Heart left ventricle (tissue), 16 donors: ENCODE measurements around the gene KCNV2. TPM values are rescaled to one million over a fixed set of nuclear protein-coding genes. Genes with fewer than 3 reads are reported as not detected.
A peak's percentile ranks its signal among the peaks of the same experiment; 100 is the strongest.

Source experiments
- ATAC-seq, 4 donors: fragments of 200-7000 bp; cut with Tn5 transposase; one replicate each; pipeline ENCODE4 v1.9.1; 2020 to 2022; ENCODE audit warnings: moderate library complexity in 4 of 4, mild to moderate bottlenecking in 3 of 4, moderate number of reproducible peaks in 1 of 4
- DNase-seq, 5 donors: peaks; one replicate each; pipeline ENCODE4 v3.0.0-alpha.2; 2020
- H3K27ac ChIP-seq, 12 donors: fragments of 200-600 bp; sonication (generic) in 4 of 12; one replicate each; pipeline versions ENCODE4 v1.5.0 to v1.8.0; 2016 to 2022; ENCODE audit warnings: mild to moderate bottlenecking in 2 of 12
- H3K27me3 ChIP-seq, 9 donors: fragments of 200-600 bp; sonication (generic) in 2 of 9; one replicate each; pipeline versions ENCODE4 v1.5.1 to v1.8.0; 2016 to 2022; ENCODE audit warnings: mild to moderate bottlenecking in 3 of 9
- H3K36me3 ChIP-seq, 9 donors: fragments of 200-600 bp; sonication (generic) in 2 of 9; one replicate each; pipeline versions ENCODE4 v1.5.0 to v1.8.0; 2018 to 2022; ENCODE audit warnings: mild to moderate bottlenecking in 2 of 9
- H3K4me1 ChIP-seq, 12 donors: fragments of 200-600 bp; sonication (generic) in 4 of 12; one replicate each; pipeline versions ENCODE4 v1.5.0 to v1.8.0; 2016 to 2022; ENCODE audit warnings: mild to moderate bottlenecking in 3 of 12
- H3K4me3 ChIP-seq, 12 donors: fragments of 200-600 bp; sonication (generic) in 4 of 12; one replicate each; pipeline versions ENCODE4 v1.5.0 to v1.8.0; 2017 to 2022; ENCODE audit warnings: mild to moderate bottlenecking in 9 of 12, moderate library complexity in 4 of 12
- H3K9me3 ChIP-seq, 12 donors: fragments of 200-600 bp; sonication (generic) in 4 of 12; one replicate each; pipeline versions ENCODE4 v1.5.0 to v1.8.0; 2016 to 2022; ENCODE audit warnings: mild to moderate bottlenecking in 1 of 12
- POLR2A ChIP-seq, 2 donors: fragments of 450-650 bp; IDR thresholded peaks; one replicate each; pipeline ENCODE4 v1.6.1; 2017; ENCODE audit warnings: antibody characterized with exemption in 2 of 2, mild to moderate bottlenecking in 2 of 2, moderate library complexity in 2 of 2
- WGBS, 4 donors: extraction: QIAGEN DNeasy Blood & Tissue Kit in 2 of 4; methylation state at CpG; one replicate each; pipeline versions ENCODE4 v1.1.5 to v1.1.7; 2013 to 2018; 5-methylcytosine and 5-hydroxymethylcytosine counted together
- intact Hi-C, 10 donors: fragments of 100-400 bp; cut with DNase I; formaldehyde crosslinking; loops; one replicate each; pipeline versions ENCODE4 v1.11.1 to v1.14.2; 2022
- polyA plus RNA-seq, 2 donors: library from polyadenylated mRNA; stranded (reverse); fragments of 200-250 nt; gene quantifications; one replicate each; pipeline ENCODE4 v1.2.3, GENCODE V29; 2013
- total RNA-seq, 9 donors: library from RNA; depleted of rRNA in 2 of 9; stranded (reverse); fragments of >200 nt in 2 of 9; fragmentation: NEBNext Ultra II Directional in 3 of 9; extraction: Animal tissue kit (Norgen Biotek cat#: 25700) in 3 of 9; gene quantifications; one replicate each; pipeline versions ENCODE4 v1.1.0 to v1.2.4, GENCODE V29; 2016 to 2023
- TF ChIP-seq, protein P1 (sequence below), 12 donors: fragments of 200-600 bp; sonication (generic) in 4 of 12; IDR thresholded peaks; one replicate each; pipeline versions ENCODE4 v1.5.0 to v1.8.0; 2018 to 2022; ENCODE audit warnings: antibody characterized with exemption in 12 of 12, mild to moderate bottlenecking in 5 of 12
- donor health status: ischemic (EF 13 %, LVEDD 7.1; RV severe dilation, severe dysfunction).
- donor health status: healthy with polysubstance abuse.
- donor health status: DM: no; HTN: yes; CAD: no.
- donor health status: DM: no; HTN: no; CAD: no.
- donor health status: ischemic (EF 25% LVEDD 6.9; RV normal size, moderate dysfunction).
- donor health status: ischemic (EF 25% LVEDD 5.7; RV mildly dilated, moderate dysfunction).
- donor health status: healthy.
- donor health status: DM: yes; HTN: yes; CAD: no.
- donor health status: ischemic (EF 35%, LVEDD 5.7; RV mildly dilated, moderate dysfunction).
- donor health status: nonischemic (EF 11% LVEDD 7.7; RV severe dilation, severe dysfunction).
- donor health status: DM: yes; HTN: yes; CAD: no.
- donor health status: PGD.
- donor health status: ischemic (EF 29% LVEDD 5.4; RV normal size, mild dysfunction).
- donor health status: nonischemic (EF 23%, LVEDD 6.1; RV moderate dilation, normal function).

The KCNV2 gene
- total and polyA plus RNA-seq, 11 donors: not detected

DNA sequence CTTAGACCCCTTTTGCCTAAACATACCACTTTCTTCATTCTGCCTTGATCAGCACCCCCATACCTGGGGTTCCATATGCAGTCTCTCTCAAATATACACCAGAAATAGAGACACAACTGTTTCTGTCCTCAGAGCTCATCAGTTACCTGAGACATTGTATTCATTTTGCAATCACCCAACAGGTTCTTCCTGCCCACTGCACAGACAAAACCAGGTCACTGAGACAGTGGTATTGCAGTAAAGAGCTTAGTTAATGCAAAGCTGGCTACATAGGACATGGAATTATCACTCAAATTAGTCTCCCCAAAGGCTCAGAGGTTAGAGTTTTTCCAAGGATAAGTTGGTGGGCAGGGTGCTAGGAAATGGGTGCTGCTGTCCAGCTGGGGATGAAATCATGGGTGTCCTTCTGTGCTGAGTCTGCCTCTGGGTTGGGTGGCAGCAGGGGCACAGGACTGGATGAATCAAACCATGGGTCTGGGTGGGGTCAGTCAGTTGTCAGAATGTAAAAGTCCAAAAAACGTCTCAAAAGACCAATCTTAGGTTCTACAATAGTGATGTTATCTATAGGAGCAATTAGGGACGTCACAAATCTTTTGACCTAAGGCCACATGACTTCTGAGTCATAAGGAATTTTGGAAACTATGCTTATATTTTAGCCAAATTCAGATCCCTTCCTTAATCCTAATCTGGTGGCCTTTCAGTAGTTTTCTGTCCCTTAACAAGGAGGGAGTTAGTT, 41.0 kb downstream of the KCNV2 start:
- Histone ChIP-seq H3K27ac (peak overlapping the region in 1 of 12 donors; percentile 2), H3K4me3 (no peak overlapping the region), H3K9me3 (peaks cover 0 to 4% (median 0%) of the 10 kb centered on the region in 12 donors), H3K27me3 (no peaks in the 10 kb centered on the region), H3K36me3 (no peaks in the 10 kb centered on the region), H3K4me1 (peaks cover 0 to 5% (median 0%) of the 10 kb centered on the region in 12 donors)
- DNase-seq (no peak), ATAC-seq (no peak)
- 61 to 67% (median 66%) methylated on average over 2 of the region's 2 CpGs for WGBS, 4 donors
- TF ChIP-seq POLR2A (IDR thresholded peaks at IDR 0.05): no peak
- TF ChIP-seq, protein P1, sequence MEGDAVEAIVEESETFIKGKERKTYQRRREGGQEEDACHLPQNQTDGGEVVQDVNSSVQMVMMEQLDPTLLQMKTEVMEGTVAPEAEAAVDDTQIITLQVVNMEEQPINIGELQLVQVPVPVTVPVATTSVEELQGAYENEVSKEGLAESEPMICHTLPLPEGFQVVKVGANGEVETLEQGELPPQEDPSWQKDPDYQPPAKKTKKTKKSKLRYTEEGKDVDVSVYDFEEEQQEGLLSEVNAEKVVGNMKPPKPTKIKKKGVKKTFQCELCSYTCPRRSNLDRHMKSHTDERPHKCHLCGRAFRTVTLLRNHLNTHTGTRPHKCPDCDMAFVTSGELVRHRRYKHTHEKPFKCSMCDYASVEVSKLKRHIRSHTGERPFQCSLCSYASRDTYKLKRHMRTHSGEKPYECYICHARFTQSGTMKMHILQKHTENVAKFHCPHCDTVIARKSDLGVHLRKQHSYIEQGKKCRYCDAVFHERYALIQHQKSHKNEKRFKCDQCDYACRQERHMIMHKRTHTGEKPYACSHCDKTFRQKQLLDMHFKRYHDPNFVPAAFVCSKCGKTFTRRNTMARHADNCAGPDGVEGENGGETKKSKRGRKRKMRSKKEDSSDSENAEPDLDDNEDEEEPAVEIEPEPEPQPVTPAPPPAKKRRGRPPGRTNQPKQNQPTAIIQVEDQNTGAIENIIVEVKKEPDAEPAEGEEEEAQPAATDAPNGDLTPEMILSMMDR (IDR thresholded peaks at IDR 0.05): no peak
- intact Hi-C loops: no loop called here

DNA sequence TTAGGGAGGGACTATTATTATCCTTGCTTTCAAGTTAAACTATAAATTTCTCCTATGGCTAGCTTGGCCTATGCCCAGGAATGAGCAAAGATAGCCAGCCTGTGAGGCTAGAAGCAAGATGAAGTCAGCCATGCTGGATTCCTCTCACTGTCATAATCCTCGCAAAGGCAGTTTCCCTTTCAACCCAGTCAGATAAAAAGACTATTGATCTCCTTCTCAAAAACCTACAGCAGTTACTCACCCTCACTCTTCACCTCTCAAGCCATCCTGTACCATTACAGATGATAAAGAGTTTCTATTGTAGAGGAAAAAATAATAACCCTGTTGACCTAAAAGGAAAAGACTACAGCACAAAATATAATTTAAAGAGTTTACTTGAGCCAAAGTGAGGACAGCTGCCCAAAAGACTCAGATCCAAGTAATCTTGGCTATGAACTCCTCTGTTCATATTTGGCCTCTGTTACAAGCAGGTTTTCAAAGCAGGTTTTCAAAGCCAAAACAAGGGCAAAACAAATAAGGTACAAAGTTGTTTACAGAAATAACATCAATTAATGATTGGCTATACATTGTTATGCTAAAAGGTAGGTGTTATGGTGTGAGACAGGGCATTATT, 41.7 kb downstream of the KCNV2 start:
- Histone ChIP-seq H3K27ac (peak overlapping the region in 1 of 12 donors; percentile 2), H3K4me3 (no peak overlapping the region), H3K27me3 (no peaks in the 10 kb centered on the region), H3K36me3 (no peaks in the 10 kb centered on the region), H3K9me3 (peaks cover 0 to 4% (median 0%) of the 10 kb centered on the region in 12 donors), H3K4me1 (peaks cover 0 to 5% (median 0%) of the 10 kb centered on the region in 12 donors)
- DNase-seq (no peak), ATAC-seq (no peak)
- 0 to 88% (median 42%) methylated on average over 1 of the region's 1 CpG for WGBS, 4 donors
- no peak for TF ChIP-seq POLR2A (IDR thresholded peaks at IDR 0.05)
- TF ChIP-seq, protein P1 (IDR thresholded peaks at IDR 0.05): no peak
- intact Hi-C loops: no loop called here

DNA sequence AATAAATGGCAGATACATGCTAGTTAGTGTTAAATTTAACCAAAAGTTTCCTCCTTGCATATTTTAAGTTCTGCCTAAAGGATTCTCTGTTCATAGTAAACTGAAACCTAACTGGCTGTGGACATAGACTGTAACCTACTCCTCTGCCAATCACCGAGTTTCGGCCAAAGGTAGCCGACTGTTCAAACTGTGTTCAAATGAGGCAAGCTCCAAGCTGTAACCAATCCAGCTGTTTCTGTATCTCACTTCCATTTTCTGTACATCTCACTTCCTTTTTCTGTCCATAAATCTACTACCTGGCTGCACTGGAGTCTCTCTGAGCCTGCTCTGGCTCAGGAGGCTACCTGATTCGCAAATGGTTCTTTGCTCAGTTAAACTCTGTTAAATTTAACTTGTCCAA, 44.1 kb downstream of the KCNV2 start:
- H3K4me1 ChIP-seq: peaks cover 0 to 5% (median 0%) of the 10 kb centered on the region in 12 donors
- DNase-seq: no peak
- ATAC-seq: no peak
- intact Hi-C loops: no loop called here
- no peaks in the 10 kb centered on the region for H3K9me3 ChIP-seq
- no peaks in the 10 kb centered on the region for H3K27me3 ChIP-seq
- H3K4me3 ChIP-seq: no peak overlapping the region
- no peaks in the 10 kb centered on the region for H3K36me3 ChIP-seq
- H3K27ac ChIP-seq: no peak overlapping the region
- WGBS, 4 donors: 88 to 91% (median 89%) methylated on average over 4 of the region's 4 CpGs
- TF ChIP-seq, protein P1 (IDR thresholded peaks at IDR 0.05): no peak
- no peak for TF ChIP-seq POLR2A (IDR thresholded peaks at IDR 0.05)

DNA sequence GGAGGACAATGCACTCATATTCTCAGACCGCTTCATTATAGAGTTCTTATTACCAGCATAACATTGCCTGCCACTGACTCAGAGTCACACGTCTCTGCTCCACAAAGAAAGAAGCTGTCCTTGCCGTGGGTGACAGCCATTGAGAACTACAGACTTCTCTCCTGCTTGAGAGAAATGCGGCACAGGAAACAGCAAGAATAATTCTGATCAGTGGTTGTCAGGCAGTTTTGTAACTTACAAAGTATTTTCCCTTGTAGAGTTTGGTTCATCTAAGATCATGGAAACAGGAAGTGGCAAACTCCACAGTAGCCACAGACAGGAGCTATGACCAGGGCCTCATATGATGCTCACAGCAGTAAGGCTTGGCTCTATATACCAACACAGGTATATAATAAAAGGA, 47.0 kb downstream of the KCNV2 start:
- intact Hi-C loops: no loop called here
- Histone ChIP-seq H3K9me3 (no peaks in the 10 kb centered on the region), H3K36me3 (peaks cover 0 to 9% (median 2%) of the 10 kb centered on the region in 9 donors), H3K27me3 (no peaks in the 10 kb centered on the region), H3K27ac (no peak overlapping the region), H3K4me3 (no peak overlapping the region), H3K4me1 (peaks cover 0 to under 1% (median 0%) of the 10 kb centered on the region in 12 donors)
- TF ChIP-seq, protein P1 (IDR thresholded peaks at IDR 0.05): no peak
- no peak for TF ChIP-seq POLR2A (IDR thresholded peaks at IDR 0.05)
- DNase-seq (no peak), ATAC-seq (no peak)
- 89 to 93% (median 91%) methylated on average over 4 of the region's 4 CpGs for WGBS, 4 donors
